ENCODE results near the gene COL17A1.

DNA sequence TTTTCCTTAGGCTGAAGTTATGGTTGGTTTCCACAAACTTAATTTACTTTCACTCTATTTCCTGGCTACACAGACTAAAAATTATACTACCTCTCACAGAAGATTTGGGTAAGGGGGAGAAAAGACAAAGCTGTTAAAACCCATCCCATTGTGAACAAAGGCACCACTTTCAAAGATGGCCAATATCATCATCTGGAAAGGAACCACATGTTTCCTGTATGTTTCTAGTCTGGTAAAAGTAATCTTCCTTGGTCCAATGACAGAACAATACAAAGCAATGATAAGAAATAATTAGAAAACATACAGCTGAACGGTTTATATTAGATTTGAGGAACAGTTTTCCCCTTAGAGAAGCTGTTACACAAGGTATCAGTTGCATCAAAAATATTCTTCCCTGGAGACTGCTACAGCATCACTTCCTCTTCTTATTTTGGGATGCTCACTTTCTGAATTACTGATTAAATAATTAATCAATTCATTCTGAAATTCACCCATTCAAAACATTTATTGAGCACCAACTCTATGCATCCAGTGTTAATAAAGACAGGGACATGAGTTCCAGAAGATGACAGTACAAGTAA lies 27.8 kb upstream of the COL17A1 start:
- TF ChIP-seq POLR2A (IDR thresholded peaks at IDR 0.05) (no peak), POLR2AphosphoS5 (IDR thresholded peaks at IDR 0.05) (no peak)
- TF ChIP-seq, protein P1, sequence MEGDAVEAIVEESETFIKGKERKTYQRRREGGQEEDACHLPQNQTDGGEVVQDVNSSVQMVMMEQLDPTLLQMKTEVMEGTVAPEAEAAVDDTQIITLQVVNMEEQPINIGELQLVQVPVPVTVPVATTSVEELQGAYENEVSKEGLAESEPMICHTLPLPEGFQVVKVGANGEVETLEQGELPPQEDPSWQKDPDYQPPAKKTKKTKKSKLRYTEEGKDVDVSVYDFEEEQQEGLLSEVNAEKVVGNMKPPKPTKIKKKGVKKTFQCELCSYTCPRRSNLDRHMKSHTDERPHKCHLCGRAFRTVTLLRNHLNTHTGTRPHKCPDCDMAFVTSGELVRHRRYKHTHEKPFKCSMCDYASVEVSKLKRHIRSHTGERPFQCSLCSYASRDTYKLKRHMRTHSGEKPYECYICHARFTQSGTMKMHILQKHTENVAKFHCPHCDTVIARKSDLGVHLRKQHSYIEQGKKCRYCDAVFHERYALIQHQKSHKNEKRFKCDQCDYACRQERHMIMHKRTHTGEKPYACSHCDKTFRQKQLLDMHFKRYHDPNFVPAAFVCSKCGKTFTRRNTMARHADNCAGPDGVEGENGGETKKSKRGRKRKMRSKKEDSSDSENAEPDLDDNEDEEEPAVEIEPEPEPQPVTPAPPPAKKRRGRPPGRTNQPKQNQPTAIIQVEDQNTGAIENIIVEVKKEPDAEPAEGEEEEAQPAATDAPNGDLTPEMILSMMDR (IDR thresholded peaks at IDR 0.05), result no peak
